Thyroid gland (tissue), 4 donors: ENCODE results near the gene TMPRSS4. TPM values are rescaled to one million over a fixed set of nuclear protein-coding genes. Genes with fewer than 3 reads are reported as not detected.

Experiments
- DNase-seq, 2 donors: peaks; one replicate each; pipeline ENCODE4 v3.0.0-alpha.2; 2019
- H3K27ac ChIP-seq, 3 donors: fragments of 200-600 bp; sonication (generic); 1 replicate in 2 of 3; 2 replicates in 1 of 3; pipeline ENCODE4 v1.5.1; 2016 to 2019; ENCODE audit warnings: mild to moderate bottlenecking in 1 of 3, moderate library complexity in 1 of 3
- H3K27me3 ChIP-seq: fragments of 200-600 bp; sonication (generic); one replicate; pipeline ENCODE4 v1.5.1; 2019
- H3K36me3 ChIP-seq, 2 donors: fragments of 200-600 bp; sonication (generic); one replicate each; pipeline ENCODE4 v1.5.1; 2016 to 2019
- H3K4me1 ChIP-seq, 2 donors: fragments of 200-600 bp; sonication (generic); one replicate each; pipeline ENCODE4 v1.5.1; 2017 to 2019
- H3K4me3 ChIP-seq, 3 donors: fragments of 200-600 bp; sonication (generic); replicated peaks in 1 of 3; 1 replicate in 2 of 3; 2 replicates in 1 of 3; pipeline ENCODE4 v1.5.1; 2016; ENCODE audit warnings: mild to moderate bottlenecking in 1 of 3
- H3K9me3 ChIP-seq: fragments of 200-600 bp; sonication (generic); one replicate; pipeline ENCODE4 v1.5.1; 2017
- POLR2A ChIP-seq, 2 donors: fragments of 450-650 bp; IDR thresholded peaks; one replicate each; pipeline ENCODE4 v1.6.1; 2017; ENCODE audit warnings: antibody characterized with exemption in 2 of 2, mild to moderate bottlenecking in 2 of 2, moderate library complexity in 1 of 2
- WGBS, 2 donors: methylation state at CpG; one replicate each; pipeline ENCODE4 v1.1.5; 2017; 5-methylcytosine and 5-hydroxymethylcytosine counted together
- intact Hi-C: fragments of 100-400 bp; cut with DNase I; formaldehyde crosslinking; loops from one replicate; pipeline ENCODE4 v1.15.1; 2023
- total RNA-seq, 4 donors: library from RNA; depleted of rRNA; stranded (reverse); fragments of >200 nt; gene quantifications; one replicate each; pipeline ENCODE4 v1.2.3, GENCODE V29; 2016
- TF ChIP-seq, protein P1 (sequence below), 6 experiments: fragments of 200-600 bp in 3 of 6; fragments of 450-650 bp in 3 of 6; sonication (generic) in 3 of 6; IDR thresholded peaks; one replicate each; pipeline ENCODE4 v1.5.1; 2016 to 2019; ENCODE audit warnings: antibody characterized with exemption in 6 of 6, mild to moderate bottlenecking in 2 of 6, inconsistent platforms in 1 of 6, moderate library complexity in 1 of 6

TMPRSS4 gene
- total RNA-seq, 4 donors from 2014 or later = 0.83 to 1.5 (median 1.1) TPM; not detected in 1

DNA sequence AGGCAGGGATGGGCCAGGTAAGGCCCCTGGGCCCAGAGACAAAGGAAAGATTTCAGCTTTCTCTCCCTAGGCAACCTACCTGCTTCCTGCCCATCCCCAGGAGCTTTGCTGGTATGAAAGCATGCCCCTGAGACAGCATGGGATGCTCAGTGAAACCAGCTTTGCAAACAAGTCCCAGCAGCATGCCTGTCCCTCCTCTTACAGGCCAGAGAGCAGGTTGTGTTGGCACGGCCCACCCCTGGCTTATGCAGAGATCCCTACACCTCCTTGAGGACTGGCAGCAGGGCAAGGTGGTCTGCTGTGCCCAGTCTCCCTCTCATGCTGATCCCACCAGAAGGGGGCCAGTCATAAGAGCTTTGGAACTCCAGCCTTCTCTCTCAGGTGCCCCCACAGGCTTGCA lies 72.6 kb downstream of the TMPRSS4 start:
- DNase-seq = no peak
- Histone ChIP-seq H3K27me3 (peaks cover 4% of the 10 kb centered on the region), H3K27ac (no peak overlapping the region), H3K9me3 (no peaks in the 10 kb centered on the region), H3K4me1 (peaks cover 10 to 23% of the 10 kb centered on the region in 2 donors), H3K4me3 (no peak overlapping the region), H3K36me3 (no peaks in the 10 kb centered on the region)
- WGBS, 2 donors = 100% methylated on average over 1 of the region's 1 CpG
- intact Hi-C loops = no loop called here
- TF ChIP-seq, protein P1, sequence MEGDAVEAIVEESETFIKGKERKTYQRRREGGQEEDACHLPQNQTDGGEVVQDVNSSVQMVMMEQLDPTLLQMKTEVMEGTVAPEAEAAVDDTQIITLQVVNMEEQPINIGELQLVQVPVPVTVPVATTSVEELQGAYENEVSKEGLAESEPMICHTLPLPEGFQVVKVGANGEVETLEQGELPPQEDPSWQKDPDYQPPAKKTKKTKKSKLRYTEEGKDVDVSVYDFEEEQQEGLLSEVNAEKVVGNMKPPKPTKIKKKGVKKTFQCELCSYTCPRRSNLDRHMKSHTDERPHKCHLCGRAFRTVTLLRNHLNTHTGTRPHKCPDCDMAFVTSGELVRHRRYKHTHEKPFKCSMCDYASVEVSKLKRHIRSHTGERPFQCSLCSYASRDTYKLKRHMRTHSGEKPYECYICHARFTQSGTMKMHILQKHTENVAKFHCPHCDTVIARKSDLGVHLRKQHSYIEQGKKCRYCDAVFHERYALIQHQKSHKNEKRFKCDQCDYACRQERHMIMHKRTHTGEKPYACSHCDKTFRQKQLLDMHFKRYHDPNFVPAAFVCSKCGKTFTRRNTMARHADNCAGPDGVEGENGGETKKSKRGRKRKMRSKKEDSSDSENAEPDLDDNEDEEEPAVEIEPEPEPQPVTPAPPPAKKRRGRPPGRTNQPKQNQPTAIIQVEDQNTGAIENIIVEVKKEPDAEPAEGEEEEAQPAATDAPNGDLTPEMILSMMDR (IDR thresholded peaks at IDR 0.05) = no peak
- TF ChIP-seq POLR2A (IDR thresholded peaks at IDR 0.05) = no peak

DNA sequence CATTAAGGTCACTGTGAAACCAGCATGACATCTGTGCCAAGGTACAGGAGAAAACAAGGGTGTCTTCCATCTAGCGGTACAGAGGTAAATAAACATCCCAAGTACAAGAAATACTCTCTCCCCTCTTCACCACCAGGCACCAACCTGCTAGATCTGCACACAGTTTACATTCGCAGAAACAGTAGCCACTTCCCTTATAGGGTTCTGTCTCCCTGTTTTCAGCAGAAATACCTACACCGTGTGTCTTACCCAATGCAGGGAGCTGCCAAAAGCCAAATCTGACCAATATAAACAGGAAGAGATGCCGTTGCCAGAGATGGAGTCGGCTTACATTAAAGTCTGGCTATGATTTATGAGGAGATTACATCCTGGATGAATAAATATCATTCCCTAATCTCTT lies 74.6 kb downstream of the TMPRSS4 start:
- intact Hi-C loops = no loop called here
- WGBS, 2 donors = 58 to 60% methylated on average over 5 of the region's 5 CpGs
- no peak overlapping the region for H3K4me3 ChIP-seq
- no peaks in the 10 kb centered on the region for H3K36me3 ChIP-seq
- no peak for TF ChIP-seq POLR2A (IDR thresholded peaks at IDR 0.05)
- TF ChIP-seq, protein P1 (IDR thresholded peaks at IDR 0.05) = no peak
- H3K9me3 ChIP-seq = no peaks in the 10 kb centered on the region
- H3K27ac ChIP-seq = no peak overlapping the region
- H3K27me3 ChIP-seq = peaks cover 6% of the 10 kb centered on the region
- DNase-seq = no peak
- H3K4me1 ChIP-seq = peaks cover 5 to 17% of the 10 kb centered on the region in 2 donors

DNA sequence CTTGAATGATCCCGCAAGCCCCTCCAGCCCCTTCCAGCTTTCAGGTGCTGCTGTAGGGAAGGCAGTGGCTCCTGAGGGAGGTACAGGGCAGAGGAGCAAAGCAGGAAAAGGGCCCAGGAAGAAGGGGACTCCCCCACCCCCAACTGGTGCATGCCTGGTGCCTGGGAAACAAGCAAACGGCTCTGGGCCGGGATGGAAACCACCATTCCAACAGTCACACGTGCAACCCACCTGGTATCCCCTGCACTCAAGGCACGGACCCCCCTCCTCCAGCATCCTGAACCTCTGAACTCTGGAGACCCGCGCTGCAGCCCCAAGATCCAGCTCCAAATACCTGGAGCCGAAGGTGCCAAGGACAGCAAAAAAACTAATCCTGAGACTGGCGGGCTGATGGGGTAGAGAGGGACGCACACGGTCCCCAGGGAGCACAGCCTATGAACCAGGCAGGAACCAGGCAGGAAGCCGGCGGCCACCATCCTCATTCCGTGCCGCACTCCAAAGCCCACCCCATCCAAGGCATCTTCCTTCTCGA lies 75.2 kb downstream of the TMPRSS4 start:
- Histone ChIP-seq H3K36me3 (no peaks in the 10 kb centered on the region), H3K4me3 (peak overlapping the region in 1 of 3 donors; percentile 33), H3K4me1 (peaks cover 5 to 17% of the 10 kb centered on the region in 2 donors), H3K9me3 (no peaks in the 10 kb centered on the region), H3K27ac (no peak overlapping the region), H3K27me3 (peaks cover 6% of the 10 kb centered on the region)
- TF ChIP-seq, protein P1 (IDR thresholded peaks at IDR 0.05) = no peak
- TF ChIP-seq POLR2A (IDR thresholded peaks at IDR 0.05) = no peak
- 22 to 30% methylated on average over 3 to 7 of the region's 16 CpGs for WGBS, 2 donors
- intact Hi-C loops = no loop called here
- no peak for DNase-seq

DNA sequence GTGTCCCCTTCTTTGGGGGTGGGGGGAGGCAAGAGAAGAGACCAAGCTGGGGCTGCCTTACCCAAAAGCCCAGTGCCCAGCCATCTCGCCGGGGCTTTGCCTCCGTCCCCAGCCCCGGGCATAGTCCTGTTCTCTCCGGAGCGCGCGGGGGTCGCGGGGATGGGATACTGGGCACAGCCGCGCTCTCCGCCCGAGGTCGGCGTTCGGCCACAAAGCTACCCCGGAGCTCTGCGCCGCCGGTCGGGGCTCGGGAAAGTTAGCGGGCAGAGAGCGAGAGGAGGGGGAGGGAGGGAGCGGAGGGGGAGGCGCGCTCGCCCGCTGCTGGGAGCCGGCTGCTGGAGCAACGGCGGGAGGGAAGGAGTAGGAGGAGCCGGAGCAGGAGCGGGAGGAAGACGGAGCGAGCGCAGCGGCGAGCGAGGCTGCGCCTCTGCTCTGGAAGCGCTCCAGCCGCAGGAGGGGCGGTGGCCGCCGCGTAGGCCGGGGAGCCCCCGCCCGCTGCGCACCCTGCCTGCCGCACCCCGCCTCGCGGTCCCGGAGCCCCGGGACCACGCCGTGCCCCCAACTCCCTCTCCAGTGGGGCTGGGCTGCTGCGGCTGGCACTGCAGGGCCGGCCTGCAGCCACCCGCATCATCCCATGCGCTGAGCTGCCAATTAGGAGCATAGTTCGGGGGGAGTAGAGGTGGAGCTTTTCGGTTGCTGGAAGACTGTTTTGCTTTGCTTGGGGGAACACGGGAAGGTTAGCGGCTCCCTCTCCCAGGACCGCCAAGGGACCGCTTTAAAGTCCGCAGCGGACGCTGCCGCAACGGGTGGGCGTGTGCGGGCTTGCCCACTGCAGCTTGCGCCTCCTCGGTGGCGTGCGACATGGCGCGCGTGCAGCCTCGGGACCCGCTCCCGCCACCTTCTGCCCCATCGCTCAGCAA lies 75.9 kb downstream of the TMPRSS4 start, which contains the start of gene SCN4B:
Gene SCN4B, minus strand, starts transcription at position 272 of the 920 bp plus-strand sequence. Its CDS starts 150 bp downstream, at position 122.
- Histone ChIP-seq H3K36me3 (no peaks in the 10 kb centered on the region), H3K27me3 (peaks cover 6% of the 10 kb centered on the region), H3K27ac (no peak within 1 kb of the TSS), H3K4me1 (peaks cover 5 to 17% of the 10 kb centered on the region in 2 donors), H3K4me3 (peak within 1 kb of the TSS in 2 of 3 donors; percentile 20 to 33), H3K9me3 (no peaks in the 10 kb centered on the region)
- 1% methylated on average over 32 to 37 of the region's 88 CpGs for WGBS, 2 donors
- intact Hi-C loops = no loop called here
- DNase-seq = peak; percentile 56 to 66
- no peak for TF ChIP-seq POLR2A (IDR thresholded peaks at IDR 0.05)
- TF ChIP-seq, protein P1 (IDR thresholded peaks at IDR 0.05) = no peak

DNA sequence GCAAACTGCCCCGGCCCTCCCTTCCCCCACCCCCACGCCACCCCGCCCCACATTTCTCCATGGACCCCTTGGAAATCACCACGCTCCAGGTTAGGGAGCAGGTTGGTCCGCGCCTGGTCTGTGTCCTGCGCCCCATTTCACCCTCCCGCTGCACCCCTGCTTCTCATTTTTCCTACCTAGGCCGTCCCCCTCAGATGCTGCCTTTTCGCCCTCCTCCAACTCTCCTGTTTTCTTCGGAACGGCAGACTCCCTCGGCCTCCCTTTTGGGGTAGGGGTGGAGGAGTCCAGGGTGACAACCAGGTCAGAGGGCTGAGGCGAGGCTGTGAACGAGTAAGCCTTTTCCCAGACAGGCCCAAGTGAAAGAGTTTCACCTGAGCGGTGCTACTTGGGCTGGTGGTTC lies 76.6 kb downstream of the TMPRSS4 start:
- Histone ChIP-seq H3K9me3 (no peaks in the 10 kb centered on the region), H3K4me3 (no peak overlapping the region), H3K4me1 (peaks cover 5 to 17% of the 10 kb centered on the region in 2 donors), H3K27me3 (peaks cover 6% of the 10 kb centered on the region), H3K36me3 (no peaks in the 10 kb centered on the region), H3K27ac (no peak overlapping the region)
- 33 to 39% methylated on average over 13 of the region's 16 CpGs for WGBS, 2 donors
- intact Hi-C loops = no loop called here
- TF ChIP-seq, protein P1 (IDR thresholded peaks at IDR 0.05) = no peak
- TF ChIP-seq POLR2A (IDR thresholded peaks at IDR 0.05) = no peak
- DNase-seq = no peak
